Measurements from ENCODE around the gene ZC3H4. TPM values are rescaled to one million over a fixed set of nuclear protein-coding genes. Genes with fewer than 3 reads are reported as not detected.

ZC3H4 gene
- total and polyA plus RNA-seq, 2 donors (not counting 3 experiments of a cell fraction or from before 2014, with no cell fraction given) = 6.2 to 63.9 TPM

DNA sequence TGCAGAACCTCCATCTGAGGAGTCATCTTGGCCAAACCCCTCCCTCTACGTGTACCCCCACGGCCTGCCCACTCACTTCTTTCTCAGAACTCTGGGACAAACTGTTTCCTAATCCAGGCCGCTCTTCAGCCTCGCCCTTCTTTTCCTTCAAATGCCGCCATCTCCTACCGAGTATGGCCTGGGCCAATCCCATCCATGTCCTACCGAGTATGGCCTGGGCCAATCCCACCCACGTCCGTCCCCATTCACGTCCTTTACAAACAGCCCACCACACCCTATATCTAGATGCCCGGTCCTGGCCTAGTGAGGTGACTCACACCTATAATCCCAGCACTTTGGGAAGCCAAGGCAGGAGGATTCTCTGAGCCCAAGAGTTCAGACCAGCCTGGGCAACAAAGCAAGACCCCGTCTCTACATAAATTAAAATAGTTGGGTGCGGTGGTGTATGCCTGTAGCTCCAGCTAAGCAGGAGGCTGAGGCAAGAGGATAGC lies 66.3 kb downstream of the ZC3H4 start:
- Histone ChIP-seq H2AFZ (ENCODE audit: low read depth, low read length) (peak overlapping the region; percentile 19), H3K27me3 (ENCODE audit: control insufficient read depth in 2 of 2, insufficient read depth in 2 of 2, low read length in 2 of 2) (no peaks in the 10 kb centered on the region), H4K20me1 (replicated peaks; ENCODE audit: control insufficient read depth, extremely low read depth, insufficient read depth, low read length) (no peaks in the 10 kb centered on the region), H3K4me3 (replicated peaks in 1 of 3; ENCODE audit: insufficient read depth in 1 of 3, low read depth in 1 of 3, low read length in 3 of 3) (peak overlapping the region in 2 of 3 experiments; percentile 62 to 84), H3K36me3 (ENCODE audit: control insufficient read depth in 2 of 2, extremely low read depth in 1 of 2, insufficient read depth in 2 of 2, low read length in 2 of 2) (no peaks in the 10 kb centered on the region), H3K9me1 (replicated peaks; ENCODE audit: control insufficient read depth, extremely low read depth, insufficient read depth, low read length) (no peaks in the 10 kb centered on the region), H3K27ac (ENCODE audit: insufficient read depth, low read depth, low read length) (no peak overlapping the region), H3K4me1 (ENCODE audit: control insufficient read depth, extremely low read depth, insufficient read depth, low read length) (peaks cover 3% of the 10 kb centered on the region), H3K79me2 (ENCODE audit: control insufficient read depth, insufficient read depth, low read length) (peaks cover 3% of the 10 kb centered on the region), H3K9me3 (replicated peaks; ENCODE audit: control insufficient read depth, insufficient read depth, low read length) (no peaks in the 10 kb centered on the region), H3K4me2 (ENCODE audit: insufficient read depth, low read length) (peak overlapping the region; percentile 65), H3K9ac (replicated peaks; ENCODE audit: extremely low read depth, insufficient read depth, low read length) (no peak overlapping the region)
- CTCF ChIA-PET = interaction anchor here (0.9 to 1.5 kb wide), 8 partner anchors 9 to 197 kb away, joined by 3 to 13 read pairs (median 4); no protein-coding TSS in a partner anchor
- FAIRE-seq (no peak), DNase-seq (ENCODE audit: low read depth, low spot score) (no peak)
- POLR2A ChIA-PET = interaction anchor here (0.6 kb wide), 1 partner anchor 19 kb away, joined by 8 read pairs; no protein-coding TSS in a partner anchor
- BruUV-seq (replicated peaks) = no TSS peak
- no peak for TF ChIP-seq GATA2 (IDR thresholded peaks at IDR 0.05; ENCODE audit: insufficient read depth, insufficient read length, low read depth, low read length)
- no peak for TF ChIP-seq FOS (IDR thresholded peaks at IDR 0.05; ENCODE audit: borderline replicate concordance, insufficient read depth, low read length)
- TF ChIP-seq POLR2AphosphoS5 (IDR thresholded peaks at IDR 0.05; ENCODE audit: insufficient read depth, low read depth, low read length) = no peak
- TF ChIP-seq JUN (IDR thresholded peaks at IDR 0.05; ENCODE audit: borderline replicate concordance, insufficient read depth, insufficient read length, low read depth) = no peak
- TF ChIP-seq, protein P1, sequence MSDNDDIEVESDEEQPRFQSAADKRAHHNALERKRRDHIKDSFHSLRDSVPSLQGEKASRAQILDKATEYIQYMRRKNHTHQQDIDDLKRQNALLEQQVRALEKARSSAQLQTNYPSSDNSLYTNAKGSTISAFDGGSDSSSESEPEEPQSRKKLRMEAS (IDR thresholded peaks at IDR 0.05; ENCODE audit: insufficient read depth, insufficient read length) = no peak
- TF ChIP-seq POLR2A (IDR thresholded peaks at IDR 0.05; ENCODE audit: low read depth, low read length) = no peak
- dilution Hi-C loops (cut with MboI; ENCODE audit: extremely low pct_ligation_motif_present, low sequenced_read_pairs) = no loop called here
- intact Hi-C loops (cut with micrococcal nuclease) = loop anchor here (5.0 kb wide), 1 partner anchor 65 kb away; the partner anchor contains the start of gene ZC3H4

GRCh38 chr19:47045867-47046470 lies 67.6 kb downstream of the ZC3H4 start:
- BruUV-seq (replicated peaks) = TSS peak; percentile 45

More at GRCh38 chr19:47045867-47046470, 67.6 kb downstream of the ZC3H4 start:
- Histone ChIP-seq H3K4me3 (replicated peaks in 1 of 3; ENCODE audit: insufficient read depth in 1 of 3, low read depth in 1 of 3, low read length in 3 of 3) (no peak overlapping the region), H3K36me3 (ENCODE audit: control insufficient read depth in 2 of 2, extremely low read depth in 1 of 2, insufficient read depth in 2 of 2, low read length in 2 of 2) (no peaks in the 10 kb centered on the region), H3K9me3 (replicated peaks; ENCODE audit: control insufficient read depth, insufficient read depth, low read length) (no peaks in the 10 kb centered on the region), H3K79me2 (ENCODE audit: control insufficient read depth, insufficient read depth, low read length) (peaks cover 3% of the 10 kb centered on the region), H3K27ac (ENCODE audit: insufficient read depth, low read depth, low read length) (no peak overlapping the region), H3K9ac (replicated peaks; ENCODE audit: extremely low read depth, insufficient read depth, low read length) (no peak overlapping the region), H2AFZ (ENCODE audit: low read depth, low read length) (no peak overlapping the region), H4K20me1 (replicated peaks; ENCODE audit: control insufficient read depth, extremely low read depth, insufficient read depth, low read length) (no peaks in the 10 kb centered on the region), H3K4me1 (ENCODE audit: control insufficient read depth, extremely low read depth, insufficient read depth, low read length) (peaks cover 3% of the 10 kb centered on the region), H3K9me1 (replicated peaks; ENCODE audit: control insufficient read depth, extremely low read depth, insufficient read depth, low read length) (no peaks in the 10 kb centered on the region), H3K27me3 (ENCODE audit: control insufficient read depth in 2 of 2, insufficient read depth in 2 of 2, low read length in 2 of 2) (no peaks in the 10 kb centered on the region), H3K4me2 (ENCODE audit: insufficient read depth, low read length) (no peak overlapping the region)
- intact Hi-C loops (cut with micrococcal nuclease) = loop anchor here (5.0 kb wide), 1 partner anchor 66 kb away; the partner anchor contains the start of gene ZC3H4
- TF ChIP-seq, protein P2, sequence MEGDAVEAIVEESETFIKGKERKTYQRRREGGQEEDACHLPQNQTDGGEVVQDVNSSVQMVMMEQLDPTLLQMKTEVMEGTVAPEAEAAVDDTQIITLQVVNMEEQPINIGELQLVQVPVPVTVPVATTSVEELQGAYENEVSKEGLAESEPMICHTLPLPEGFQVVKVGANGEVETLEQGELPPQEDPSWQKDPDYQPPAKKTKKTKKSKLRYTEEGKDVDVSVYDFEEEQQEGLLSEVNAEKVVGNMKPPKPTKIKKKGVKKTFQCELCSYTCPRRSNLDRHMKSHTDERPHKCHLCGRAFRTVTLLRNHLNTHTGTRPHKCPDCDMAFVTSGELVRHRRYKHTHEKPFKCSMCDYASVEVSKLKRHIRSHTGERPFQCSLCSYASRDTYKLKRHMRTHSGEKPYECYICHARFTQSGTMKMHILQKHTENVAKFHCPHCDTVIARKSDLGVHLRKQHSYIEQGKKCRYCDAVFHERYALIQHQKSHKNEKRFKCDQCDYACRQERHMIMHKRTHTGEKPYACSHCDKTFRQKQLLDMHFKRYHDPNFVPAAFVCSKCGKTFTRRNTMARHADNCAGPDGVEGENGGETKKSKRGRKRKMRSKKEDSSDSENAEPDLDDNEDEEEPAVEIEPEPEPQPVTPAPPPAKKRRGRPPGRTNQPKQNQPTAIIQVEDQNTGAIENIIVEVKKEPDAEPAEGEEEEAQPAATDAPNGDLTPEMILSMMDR (IDR thresholded peaks at IDR 0.05; ENCODE audit: extremely low read depth in 1 of 2, insufficient read depth in 1 of 2, low read depth in 1 of 2, low read length in 2 of 2) = no peak
- TF ChIP-seq POLR2AphosphoS5 (IDR thresholded peaks at IDR 0.05; ENCODE audit: insufficient read depth, low read depth, low read length) (no peak), FOS (IDR thresholded peaks at IDR 0.05; ENCODE audit: borderline replicate concordance, insufficient read depth, low read length) (no peak), POLR2A (IDR thresholded peaks at IDR 0.05; ENCODE audit: low read depth, low read length) (no peak), MYC (IDR thresholded peaks at IDR 0.05; ENCODE audit: low read depth, low read length) (no peak), GATA2 (IDR thresholded peaks at IDR 0.05; ENCODE audit: insufficient read depth, insufficient read length, low read depth, low read length) (no peak), EZH2 (IDR thresholded peaks at IDR 0.05; ENCODE audit: borderline replicate concordance, low read depth, low read length, severe bottlenecking) (no peak), JUN (IDR thresholded peaks at IDR 0.05; ENCODE audit: borderline replicate concordance, insufficient read depth, insufficient read length, low read depth) (no peak)
- TF ChIP-seq, protein P1 (IDR thresholded peaks at IDR 0.05; ENCODE audit: insufficient read depth, insufficient read length) = no peak
- dilution Hi-C loops (cut with MboI; ENCODE audit: extremely low pct_ligation_motif_present, low sequenced_read_pairs) = no loop called here
- no peak for DNase-seq (ENCODE audit: low read depth, low spot score)
- CTCF ChIA-PET = interaction anchor here (1.2 kb wide), 1 partner anchor 33 kb away, joined by 3 read pairs; no protein-coding TSS in a partner anchor
- no peak for FAIRE-seq
- POLR2A ChIA-PET = no interaction called here
